Astrocyte of the spinal cord (primary cell): ENCODE results near the gene NUTM1.

Experiments
- DNase-seq: peaks from one replicate; pipeline ENCODE4 v3.0.0; 2011; ENCODE audit warnings: low read depth, low spot score
- H3K4me3 ChIP-seq: 2 replicates; pipeline ENCODE4 v1.5.1; 2011; ENCODE audit warnings: low read depth, mild to moderate bottlenecking, low read length, moderate library complexity
- CTCF ChIP-seq: IDR thresholded peaks from 2 replicates; pipeline ENCODE4 v1.5.1; 2012; ENCODE audit warnings: low read depth, mild to moderate bottlenecking, low read length, inconsistent platforms
- in situ Hi-C: cut with HindIII; loops from 2 replicates; pipeline ENCODE4 v1.10.0; 2017; ENCODE audit warnings: low sequenced_read_pairs

The NUTM1 gene

GRCh38 chr15:34357653-34358052 is 14.5 kb downstream of the NUTM1 start:
- in situ Hi-C loops, result no loop called here
- no peak for DNase-seq
- no peak overlapping the region for H3K4me3 ChIP-seq
- no peak for TF ChIP-seq CTCF

GRCh38 chr15:34358367-34358766 is 15.3 kb downstream of the NUTM1 start:
- H3K4me3 ChIP-seq, result no peak overlapping the region
- DNase-seq, result no peak
- in situ Hi-C loops, result no loop called here
- peak; percentile 30 for TF ChIP-seq CTCF

GRCh38 chr15:34358948-34359347 is 15.8 kb downstream of the NUTM1 start:
- H3K4me3 ChIP-seq, result no peak overlapping the region
- DNase-seq, result no peak
- no peak for TF ChIP-seq CTCF
- in situ Hi-C loops, result no loop called here

DNA sequence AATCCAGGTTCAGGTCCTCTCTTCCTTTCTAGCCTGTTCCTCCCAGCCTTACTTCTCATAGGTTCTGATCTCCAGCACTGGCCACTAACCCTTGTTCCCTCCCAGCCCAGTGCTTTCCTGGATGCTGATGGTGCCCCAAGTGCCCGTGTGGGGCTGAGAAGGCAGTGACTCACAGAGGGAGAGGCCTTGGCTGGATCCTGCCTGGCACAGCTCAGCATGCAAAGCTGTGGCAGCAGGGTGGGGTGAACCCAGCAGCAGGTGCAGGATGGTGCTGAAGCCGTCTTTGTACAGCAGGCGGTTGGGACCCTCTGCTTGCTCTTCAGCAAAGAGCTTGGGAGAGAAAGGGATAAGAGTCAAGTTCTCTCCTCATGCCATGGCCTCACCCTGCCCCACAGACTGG is 16.3 kb downstream of the NUTM1 start:
- in situ Hi-C loops, result no loop called here
- no peak for TF ChIP-seq CTCF
- no peak overlapping the region for H3K4me3 ChIP-seq
- no peak for DNase-seq

DNA sequence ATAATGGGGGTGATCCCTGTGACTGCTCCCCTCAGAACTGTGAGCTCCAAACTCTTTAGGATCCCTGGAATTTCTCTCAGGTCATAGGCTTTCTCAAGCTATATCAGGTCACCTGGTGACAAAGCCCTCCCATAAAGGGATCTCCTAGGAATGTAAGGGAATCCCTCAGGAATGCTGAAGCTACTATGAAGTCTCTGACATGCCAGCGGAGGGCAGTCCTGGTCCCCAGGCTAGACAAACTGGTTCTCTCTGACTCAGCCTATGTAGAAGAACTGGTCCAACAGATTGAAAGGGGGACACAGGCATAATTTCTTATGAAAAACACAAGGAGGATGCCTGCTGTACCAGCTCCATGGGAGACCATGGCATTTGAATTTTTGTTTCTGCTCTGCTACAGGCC is 17.2 kb downstream of the NUTM1 start:
- in situ Hi-C loops, result no loop called here
- TF ChIP-seq CTCF, result no peak
- no peak for DNase-seq

DNA sequence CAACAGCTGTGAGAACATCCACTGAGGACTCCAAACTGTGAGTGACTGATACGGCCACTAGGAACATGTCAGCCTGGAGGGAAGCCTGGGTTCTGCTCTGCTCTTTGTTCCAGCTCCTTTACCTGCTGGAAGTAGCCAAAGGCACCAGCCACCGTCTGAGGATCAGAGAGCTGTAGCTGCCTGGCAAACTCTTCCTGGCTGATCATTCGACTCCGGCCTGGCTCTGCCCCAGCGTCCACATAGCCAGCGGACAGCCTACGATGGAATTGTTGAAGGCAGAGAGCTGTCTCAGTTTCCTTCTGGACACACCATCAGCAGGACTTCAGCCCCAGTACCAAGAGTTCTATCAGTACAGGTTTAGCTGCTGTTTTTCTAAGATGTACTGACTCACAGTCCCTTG is 18.2 kb downstream of the NUTM1 start:
- H3K4me3 ChIP-seq, result no peak overlapping the region
- DNase-seq, result no peak
- no peak for TF ChIP-seq CTCF
- in situ Hi-C loops, result no loop called here

More for the DNA sequence above, 17.2 kb downstream of the NUTM1 start:
- no peak overlapping the region for H3K4me3 ChIP-seq
